IPS-15b (cell line): ENCODE measurements around the gene ABHD16B.
"Not testable (repeated sequence)": the region's sequence is repeated elsewhere in the genome, so short reads cannot be mapped to it uniquely, and the experiment has no call there.

Source experiments
- H3K27me3 ChIP-seq: one replicate; pipeline ENCODE4 v1.6.1; 2013; ENCODE audit warnings: low read length; ENCODE audit not compliant: control insufficient read depth, insufficient read depth
- H3K36me3 ChIP-seq: one replicate; pipeline ENCODE4 v1.6.1; 2013; ENCODE audit warnings: low read length; ENCODE audit not compliant: control insufficient read depth, insufficient read depth
- H3K4me1 ChIP-seq: one replicate; pipeline ENCODE4 v1.6.1; 2013; ENCODE audit warnings: mild to moderate bottlenecking, low read length; ENCODE audit not compliant: control insufficient read depth, insufficient read depth
- H3K4me3 ChIP-seq: one replicate; pipeline ENCODE4 v1.5.1; 2013; ENCODE audit warnings: low read depth, low read length
- H3K9ac ChIP-seq: one replicate; pipeline ENCODE4 v1.6.1; 2013; ENCODE audit warnings: low read depth, mild to moderate bottlenecking, low read length
- H3K9me3 ChIP-seq: one replicate; pipeline ENCODE4 v1.6.1; 2013; ENCODE audit warnings: mild to moderate bottlenecking, low read length; ENCODE audit not compliant: control insufficient read depth, insufficient read depth

ABHD16B gene

GRCh38 chr20:63876489-63877036 lies 15.3 kb downstream of the ABHD16B start:
- H3K36me3 ChIP-seq: peaks cover 52% of the 10 kb centered on the region
- no peak overlapping the region for H3K4me3 ChIP-seq
- H3K9me3 ChIP-seq: no peaks in the 10 kb centered on the region
- no peaks in the 10 kb centered on the region for H3K27me3 ChIP-seq
- H3K9ac ChIP-seq: no peak overlapping the region
- no peaks in the 10 kb centered on the region for H3K4me1 ChIP-seq

- no peaks in the 10 kb centered on the region for H3K9me3 ChIP-seq
- peaks cover 54% of the 10 kb centered on the region for H3K36me3 ChIP-seq
- H3K27me3 ChIP-seq: no peaks in the 10 kb centered on the region
- no peaks in the 10 kb centered on the region for H3K4me1 ChIP-seq
- no peak overlapping the region for H3K4me3 ChIP-seq
- H3K9ac ChIP-seq: no peak overlapping the region
These were observed 16.6 kb downstream of the ABHD16B start for GRCh38 chr20:63877755-63878470.

- Histone ChIP-seq H3K36me3 (peaks cover 54% of the 10 kb centered on the region), H3K9me3 (no peaks in the 10 kb centered on the region), H3K27me3 (no peaks in the 10 kb centered on the region), H3K4me3 (no peak overlapping the region), H3K4me1 (no peaks in the 10 kb centered on the region), H3K9ac (no peak overlapping the region)
These were observed 17.8 kb downstream of the ABHD16B start for GRCh38 chr20:63878899-63879663.

GRCh38 chr20:63880901-63881300 lies 19.6 kb downstream of the ABHD16B start:
- H3K27me3 ChIP-seq, H3K4me1 ChIP-seq, H3K9me3 ChIP-seq, H3K4me3 ChIP-seq, H3K9ac ChIP-seq: not testable (repeated sequence)
- H3K36me3 ChIP-seq: peaks cover 51% of the 10 kb centered on the region

GRCh38 chr20:63881451-63882226 lies 20.3 kb downstream of the ABHD16B start:
- H3K4me1 ChIP-seq: no peaks in the 10 kb centered on the region
- H3K4me3 ChIP-seq: no peak overlapping the region
- H3K27me3 ChIP-seq: no peaks in the 10 kb centered on the region
- H3K36me3 ChIP-seq: peaks cover 48% of the 10 kb centered on the region
- no peak overlapping the region for H3K9ac ChIP-seq
- no peaks in the 10 kb centered on the region for H3K9me3 ChIP-seq

- Histone ChIP-seq H3K27me3 (no peaks in the 10 kb centered on the region), H3K4me3 (no peak overlapping the region), H3K9me3 (no peaks in the 10 kb centered on the region), H3K4me1 (no peaks in the 10 kb centered on the region), H3K36me3 (peaks cover 54% of the 10 kb centered on the region), H3K9ac (no peak overlapping the region)
These were observed 21.2 kb downstream of the ABHD16B start for GRCh38 chr20:63882257-63883200.

- Histone ChIP-seq H3K9ac (no peak overlapping the region), H3K4me3 (no peak overlapping the region), H3K36me3 (peaks cover 51% of the 10 kb centered on the region), H3K9me3 (no peaks in the 10 kb centered on the region), H3K4me1 (no peaks in the 10 kb centered on the region), H3K27me3 (no peaks in the 10 kb centered on the region)
These were observed 21.9 kb downstream of the ABHD16B start for GRCh38 chr20:63883201-63883593.

- no peaks in the 10 kb centered on the region for H3K4me1 ChIP-seq
- no peaks in the 10 kb centered on the region for H3K9me3 ChIP-seq
- no peaks in the 10 kb centered on the region for H3K27me3 ChIP-seq
- no peak overlapping the region for H3K9ac ChIP-seq
- H3K36me3 ChIP-seq: peaks cover 47% of the 10 kb centered on the region
- no peak overlapping the region for H3K4me3 ChIP-seq
These were observed 23.4 kb downstream of the ABHD16B start for GRCh38 chr20:63884506-63885263.

GRCh38 chr20:63885264-63886053 lies 24.2 kb downstream of the ABHD16B start:
- no peak overlapping the region for H3K4me3 ChIP-seq
- no peak overlapping the region for H3K9ac ChIP-seq
- peaks cover 52% of the 10 kb centered on the region for H3K36me3 ChIP-seq

GRCh38 chr20:63886054-63886419 lies 24.7 kb downstream of the ABHD16B start:
- no peak overlapping the region for H3K4me3 ChIP-seq
- H3K9ac ChIP-seq: no peak overlapping the region
- H3K9me3 ChIP-seq: no peaks in the 10 kb centered on the region

More at GRCh38 chr20:63885264-63886053, 24.2 kb downstream of the ABHD16B start:
- no peaks in the 10 kb centered on the region for H3K9me3 ChIP-seq
- no peaks in the 10 kb centered on the region for H3K4me1 ChIP-seq
- no peaks in the 10 kb centered on the region for H3K27me3 ChIP-seq

More at GRCh38 chr20:63886054-63886419, 24.7 kb downstream of the ABHD16B start:
- Histone ChIP-seq H3K27me3 (no peaks in the 10 kb centered on the region), H3K36me3 (peaks cover 56% of the 10 kb centered on the region), H3K4me1 (no peaks in the 10 kb centered on the region)
